ENCODE results near the gene LHB.
"Not testable (repeated sequence)": the region's sequence is repeated elsewhere in the genome, so short reads cannot be mapped to it uniquely, and the experiment has no call there.

The LHB gene

GRCh38 chr19:49017041-49017665 lies at the start of gene LHB:
LHB (minus strand) TSS chr19:49017091; CDS start chr19:49017081, 10 bp downstream.
- DNase-seq: no peak

- DNase-seq: no peak
Observed at GRCh38 chr19:49065905-49066512, 49.1 kb upstream of the LHB start.

- peak in 1 of 56 donors; percentile 7 for DNase-seq
Observed at GRCh38 chr19:49064768-49065611, 48.1 kb upstream of the LHB start, which contains the start of gene NTF4. NTF4 (minus strand) TSS chr19:49064818; CDS start chr19:49061997, 2,821 bp downstream.

- DNase-seq: no peak
Observed at GRCh38 chr19:49064029-49064629, 47.2 kb upstream of the LHB start.

GRCh38 chr19:49061445-49061844 lies 44.6 kb upstream of the LHB start:
- DNase-seq: no peak

GRCh38 chr19:49061000-49061399 lies 44.1 kb upstream of the LHB start:
- no peak for DNase-seq

- no peak for DNase-seq
Observed at GRCh38 chr19:49059053-49059452, 42.2 kb upstream of the LHB start.

- no peak for DNase-seq
Observed at GRCh38 chr19:49058562-49058961, 41.7 kb upstream of the LHB start.

- DNase-seq: peak in 3 of 56 donors; percentile 1 to 22 (median 13)
Observed at GRCh38 chr19:49057636-49058234, 40.8 kb upstream of the LHB start, which contains the start of gene CGB7. CGB7 (minus strand) TSS chr19:49057749; CDS start chr19:49055375, 2,374 bp downstream.

GRCh38 chr19:49056902-49057596 lies 40.2 kb upstream of the LHB start:
- not testable (repeated sequence) for DNase-seq

- peak in 4 of 56 donors; percentile 7 to 21 (median 14) for DNase-seq
Observed at GRCh38 chr19:49056101-49056901, 39.4 kb upstream of the LHB start.

- DNase-seq: not testable (repeated sequence)
Observed at GRCh38 chr19:49050376-49051033, 33.6 kb upstream of the LHB start.

- not testable (repeated sequence) for DNase-seq
Observed at GRCh38 chr19:49049834-49050233, 32.9 kb upstream of the LHB start.

- not testable (repeated sequence) for DNase-seq
Observed at GRCh38 chr19:49049011-49049410, 32.1 kb upstream of the LHB start, which contains the start of gene CGB8. CGB8 (minus strand) TSS chr19:49049111; CDS start chr19:49048739, 372 bp downstream.

GRCh38 chr19:49043548-49043947 lies 26.7 kb upstream of the LHB start, which contains the start of gene CGB5:
CGB5 (plus strand) TSS chr19:49043848; CDS start chr19:49044210, 362 bp downstream.
- not testable (repeated sequence) for DNase-seq

GRCh38 chr19:49042666-49043065 lies 25.8 kb upstream of the LHB start:
- not testable (repeated sequence) for DNase-seq

- no peak for DNase-seq
Observed at GRCh38 chr19:49042177-49042576, 25.3 kb upstream of the LHB start.

GRCh38 chr19:49039736-49040135 lies 22.8 kb upstream of the LHB start:
- not testable (repeated sequence) for DNase-seq

All from nucleus accumbens (tissue), 56 donors.